ENCODE measurements around the gene CNTNAP5. TPM values are rescaled to one million over a fixed set of nuclear protein-coding genes. Genes with fewer than 3 reads are reported as not detected.

CNTNAP5 gene
- total RNA-seq, 1 experiment from 2014 or later, result 0.48 TPM

GRCh38 chr2:124289615-124290014, 264.5 kb downstream of the CNTNAP5 start:
- Histone ChIP-seq H3K23me2 (ENCODE audit: insufficient read length, low read depth, low read length, poor library complexity, severe bottlenecking) (no peaks in the 10 kb centered on the region), H3K79me1 (ENCODE audit: insufficient read depth, low read depth, low read length, poor library complexity, severe bottlenecking) (no peaks in the 10 kb centered on the region), H3K18ac (ENCODE audit: insufficient read length, low read depth, low read length) (no peak overlapping the region), H3K9me3 (ENCODE audit: control insufficient read depth, low read depth, low read length) (no peaks in the 10 kb centered on the region), H4K20me1 (ENCODE audit: control insufficient read depth, insufficient read depth, insufficient read length) (no peaks in the 10 kb centered on the region), H3K14ac (ENCODE audit: insufficient read depth, low read length) (no peak overlapping the region), H2AK5ac (ENCODE audit: insufficient read length, low read length) (no peak overlapping the region), H3K27ac (ENCODE audit: insufficient read length, low read depth, low read length) (no peak overlapping the region), H2BK5ac (ENCODE audit: insufficient read length, low read length) (no peak overlapping the region), H3K23ac (ENCODE audit: insufficient read length, low read depth, low read length) (no peak overlapping the region), H2AFZ (ENCODE audit: low read length) (no peak overlapping the region), H3T11ph (ENCODE audit: low read length) (no peak overlapping the region), H2BK12ac (ENCODE audit: insufficient read length, low read depth, low read length) (no peak overlapping the region), H3K56ac (ENCODE audit: insufficient read length, low read depth, low read length) (no peak overlapping the region), H4K8ac (replicated peaks; ENCODE audit: insufficient read length, low read depth, low read length) (no peak overlapping the region), H3K4me2 (ENCODE audit: insufficient read depth, insufficient read length, low read length) (no peak overlapping the region), H4K91ac (ENCODE audit: insufficient read length, low read depth, low read length) (no peak overlapping the region), H3K27me3 (ENCODE audit: insufficient read depth, low read length) (no peaks in the 10 kb centered on the region), H2BK15ac (ENCODE audit: low read depth, low read length) (no peak overlapping the region), H2BK120ac (ENCODE audit: low read depth, low read length, poor library complexity, severe bottlenecking) (no peak overlapping the region), H3K4me1 (ENCODE audit: insufficient read depth, low read length) (no peaks in the 10 kb centered on the region), H3K79me2 (ENCODE audit: insufficient read depth, low read length) (no peaks in the 10 kb centered on the region), H3K4ac (ENCODE audit: low read depth, low read length) (no peak overlapping the region), H4K5ac (ENCODE audit: insufficient read length, low read depth, low read length) (no peak overlapping the region), H3K9ac (ENCODE audit: extremely low read depth, insufficient read length, low read length) (no peak overlapping the region), H2BK20ac (ENCODE audit: low read depth, low read length, poor library complexity, severe bottlenecking) (no peak overlapping the region)
- H3K27me3 Mint-ChIP-seq (ENCODE audit: low read depth), result no peaks in the 10 kb centered on the region
- no peaks in the 10 kb centered on the region; a peak in 1 of 7 replicates for H3K36me3 Mint-ChIP-seq (ENCODE audit: insufficient read depth in 1 of 3, low read depth in 3 of 3)
- no CpG with 5 or more reads among the region's 1 CpG for WGBS (ENCODE audit: extremely low coverage, insufficient read length, low lambda C conversion rate)
- peak; percentile 36; the same call in 2 of the 3 replicates for TF ChIP-seq CTCF (conservative IDR thresholded peaks at IDR 0.05)
- DNase-seq, result no peak
- H3K9me3 Mint-ChIP-seq, result peaks cover 0 to 2% of the 10 kb centered on the region in 2 experiments; a peak in 1 of 5 replicates
- H3K27ac Mint-ChIP-seq, result no peak overlapping the region
- H3K4me1 Mint-ChIP-seq, result peaks cover 12 to 13% of the 10 kb centered on the region in 2 experiments
- no peak overlapping the region for H3K4me3 Mint-ChIP-seq
